HAP-1 (cell line): ENCODE data around the gene CCL25.

Source experiments
- DNase-seq, 2 experiments: peaks; one replicate each; pipeline ENCODE4 v3.0.0-alpha.2; 2016 to 2020; ENCODE audit warnings: low spot score in 2 of 2
- H3K27me3 ChIP-seq: fragments of 250-450 bp; sonication (Bioruptor Pico); 2 replicates; pipeline ENCODE4 v1.5.1; 2020; ENCODE audit warnings: low read depth, mild to moderate bottlenecking, moderate library complexity
- H3K36me3 ChIP-seq: fragments of 250-450 bp; sonication (Bioruptor Pico); replicated peaks from 2 replicates; pipeline ENCODE4 v1.5.1; 2020; ENCODE audit warnings: mild to moderate bottlenecking
- H3K4me1 ChIP-seq: fragments of 250-450 bp; sonication (Bioruptor Pico); 2 replicates; pipeline ENCODE4 v1.5.1; 2020; ENCODE audit warnings: mild to moderate bottlenecking
- H3K4me3 ChIP-seq: fragments of 250-450 bp; sonication (Bioruptor Pico); 2 replicates; pipeline ENCODE4 v1.5.1; 2020; ENCODE audit warnings: mild to moderate bottlenecking, moderate library complexity
- H3K9me3 ChIP-seq: fragments of 250-450 bp; sonication (Bioruptor Pico); 2 replicates; pipeline ENCODE4 v1.5.1; 2020; ENCODE audit warnings: mild to moderate bottlenecking, moderate library complexity
- in situ Hi-C: fragments of 300-500 bp; cut with MboI; formaldehyde crosslinking; loops from 3 replicates; pipeline ENCODE4 v1.14.3; 2020; ENCODE audit warnings: low sequenced_read_pairs, inconsistent platforms, mixed read lengths

The CCL25 gene

GRCh38 chr19:8057545-8058270 is 5.1 kb downstream of the CCL25 start:
- no peak for DNase-seq
- in situ Hi-C loops = no loop called here
- no peaks in the 10 kb centered on the region for H3K4me1 ChIP-seq

GRCh38 chr19:8064911-8065874 is 12.6 kb downstream of the CCL25 start:
- H3K36me3 ChIP-seq = no peaks in the 10 kb centered on the region
- H3K27me3 ChIP-seq = no peaks in the 10 kb centered on the region
- H3K4me1 ChIP-seq = no peaks in the 10 kb centered on the region
- in situ Hi-C loops = no loop called here
- DNase-seq = no peak
- H3K4me3 ChIP-seq = no peak overlapping the region
- H3K9me3 ChIP-seq = peaks cover 9% of the 10 kb centered on the region

More at GRCh38 chr19:8057545-8058270, 5.1 kb downstream of the CCL25 start:
- no peaks in the 10 kb centered on the region for H3K27me3 ChIP-seq
- H3K9me3 ChIP-seq = no peaks in the 10 kb centered on the region
- no peak overlapping the region for H3K4me3 ChIP-seq
- no peaks in the 10 kb centered on the region for H3K36me3 ChIP-seq

GRCh38 chr19:8065875-8066261 is 13.3 kb downstream of the CCL25 start:
- DNase-seq = no peak
- H3K27me3 ChIP-seq = no peaks in the 10 kb centered on the region

GRCh38 chr19:8069096-8069973 is 16.8 kb downstream of the CCL25 start:
- in situ Hi-C loops = no loop called here
- no peaks in the 10 kb centered on the region for H3K4me1 ChIP-seq
- H3K9me3 ChIP-seq = peaks cover 10% of the 10 kb centered on the region
- H3K27me3 ChIP-seq = no peaks in the 10 kb centered on the region
- H3K36me3 ChIP-seq = no peaks in the 10 kb centered on the region
- DNase-seq = no peak
- H3K4me3 ChIP-seq = no peak overlapping the region

More at GRCh38 chr19:8065875-8066261, 13.3 kb downstream of the CCL25 start:
- in situ Hi-C loops = no loop called here
- Histone ChIP-seq H3K36me3 (no peaks in the 10 kb centered on the region), H3K4me1 (no peaks in the 10 kb centered on the region), H3K4me3 (no peak overlapping the region), H3K9me3 (peaks cover 10% of the 10 kb centered on the region)

GRCh38 chr19:8071912-8072311 is 19.4 kb downstream of the CCL25 start:
- in situ Hi-C loops = no loop called here
- Histone ChIP-seq H3K4me1 (no peaks in the 10 kb centered on the region), H3K9me3 (peaks cover 10% of the 10 kb centered on the region), H3K4me3 (no peak overlapping the region), H3K36me3 (no peaks in the 10 kb centered on the region), H3K27me3 (no peaks in the 10 kb centered on the region)
- no peak for DNase-seq

- Histone ChIP-seq H3K4me1 (no peaks in the 10 kb centered on the region), H3K27me3 (no peaks in the 10 kb centered on the region), H3K4me3 (no peak overlapping the region), H3K36me3 (no peaks in the 10 kb centered on the region), H3K9me3 (peaks cover 6% of the 10 kb centered on the region)
- in situ Hi-C loops = no loop called here
- DNase-seq = no peak
Observed at GRCh38 chr19:8074501-8074900, 21.9 kb downstream of the CCL25 start.

GRCh38 chr19:8075158-8076074 is 22.9 kb downstream of the CCL25 start:
- Histone ChIP-seq H3K9me3 (no peaks in the 10 kb centered on the region; the same call in 1 of the 2 replicates), H3K4me3 (no peak overlapping the region), H3K4me1 (no peaks in the 10 kb centered on the region), H3K36me3 (no peaks in the 10 kb centered on the region), H3K27me3 (no peaks in the 10 kb centered on the region)
- no peak for DNase-seq
- in situ Hi-C loops = no loop called here

GRCh38 chr19:8079988-8080387 is 27.4 kb downstream of the CCL25 start:
- in situ Hi-C loops = no loop called here
- DNase-seq = no peak
- Histone ChIP-seq H3K27me3 (no peaks in the 10 kb centered on the region), H3K4me1 (no peaks in the 10 kb centered on the region), H3K9me3 (no peaks in the 10 kb centered on the region), H3K4me3 (no peak overlapping the region), H3K36me3 (no peaks in the 10 kb centered on the region)

- H3K4me3 ChIP-seq = no peak overlapping the region
- H3K36me3 ChIP-seq = no peaks in the 10 kb centered on the region
- no peaks in the 10 kb centered on the region for H3K9me3 ChIP-seq
- DNase-seq = no peak
- in situ Hi-C loops = no loop called here
- no peaks in the 10 kb centered on the region for H3K4me1 ChIP-seq
- H3K27me3 ChIP-seq = no peaks in the 10 kb centered on the region
Observed at GRCh38 chr19:8080832-8081231, 28.3 kb downstream of the CCL25 start.

- Histone ChIP-seq H3K4me3 (no peak overlapping the region), H3K9me3 (no peaks in the 10 kb centered on the region), H3K36me3 (no peaks in the 10 kb centered on the region), H3K27me3 (no peaks in the 10 kb centered on the region), H3K4me1 (no peaks in the 10 kb centered on the region)
- DNase-seq = no peak
- in situ Hi-C loops = no loop called here
Observed at GRCh38 chr19:8081569-8082550, 29.3 kb downstream of the CCL25 start.

GRCh38 chr19:8083141-8083540 is 30.6 kb downstream of the CCL25 start:
- DNase-seq = no peak
- in situ Hi-C loops = no loop called here
- H3K36me3 ChIP-seq = no peaks in the 10 kb centered on the region
- no peak overlapping the region for H3K4me3 ChIP-seq
- no peaks in the 10 kb centered on the region for H3K9me3 ChIP-seq
- no peaks in the 10 kb centered on the region for H3K4me1 ChIP-seq
- H3K27me3 ChIP-seq = no peaks in the 10 kb centered on the region

GRCh38 chr19:8084152-8084551 is 31.6 kb downstream of the CCL25 start:
- Histone ChIP-seq H3K4me1 (no peaks in the 10 kb centered on the region), H3K4me3 (no peak overlapping the region), H3K27me3 (no peaks in the 10 kb centered on the region), H3K9me3 (no peaks in the 10 kb centered on the region), H3K36me3 (no peaks in the 10 kb centered on the region)
- DNase-seq = no peak
- in situ Hi-C loops = no loop called here
